Heart left ventricle (tissue), 16 donors: ENCODE data around the gene PRICKLE1. TPM values are rescaled to one million over a fixed set of nuclear protein-coding genes. Genes with fewer than 3 reads are reported as not detected.

ENCODE experiments used
- ATAC-seq, 4 donors: fragments of 200-7000 bp; cut with Tn5 transposase; one replicate each; pipeline ENCODE4 v1.9.1; 2020 to 2022; ENCODE audit warnings: moderate library complexity in 4 of 4, mild to moderate bottlenecking in 3 of 4, moderate number of reproducible peaks in 1 of 4
- DNase-seq, 5 donors: peaks; one replicate each; pipeline ENCODE4 v3.0.0-alpha.2; 2020
- H3K27ac ChIP-seq, 12 donors: fragments of 200-600 bp; sonication (generic) in 4 of 12; one replicate each; pipeline versions ENCODE4 v1.5.0 to v1.8.0; 2016 to 2022; ENCODE audit warnings: mild to moderate bottlenecking in 2 of 12
- H3K27me3 ChIP-seq, 9 donors: fragments of 200-600 bp; sonication (generic) in 2 of 9; one replicate each; pipeline versions ENCODE4 v1.5.1 to v1.8.0; 2016 to 2022; ENCODE audit warnings: mild to moderate bottlenecking in 3 of 9
- H3K36me3 ChIP-seq, 9 donors: fragments of 200-600 bp; sonication (generic) in 2 of 9; one replicate each; pipeline versions ENCODE4 v1.5.0 to v1.8.0; 2018 to 2022; ENCODE audit warnings: mild to moderate bottlenecking in 2 of 9
- H3K4me1 ChIP-seq, 12 donors: fragments of 200-600 bp; sonication (generic) in 4 of 12; one replicate each; pipeline versions ENCODE4 v1.5.0 to v1.8.0; 2016 to 2022; ENCODE audit warnings: mild to moderate bottlenecking in 3 of 12
- H3K4me3 ChIP-seq, 12 donors: fragments of 200-600 bp; sonication (generic) in 4 of 12; one replicate each; pipeline versions ENCODE4 v1.5.0 to v1.8.0; 2017 to 2022; ENCODE audit warnings: mild to moderate bottlenecking in 9 of 12, moderate library complexity in 4 of 12
- H3K9me3 ChIP-seq, 12 donors: fragments of 200-600 bp; sonication (generic) in 4 of 12; one replicate each; pipeline versions ENCODE4 v1.5.0 to v1.8.0; 2016 to 2022; ENCODE audit warnings: mild to moderate bottlenecking in 1 of 12
- POLR2A ChIP-seq, 2 donors: fragments of 450-650 bp; IDR thresholded peaks; one replicate each; pipeline ENCODE4 v1.6.1; 2017; ENCODE audit warnings: antibody characterized with exemption in 2 of 2, mild to moderate bottlenecking in 2 of 2, moderate library complexity in 2 of 2
- WGBS, 4 donors: extraction: QIAGEN DNeasy Blood & Tissue Kit in 2 of 4; methylation state at CpG; one replicate each; pipeline versions ENCODE4 v1.1.5 to v1.1.7; 2013 to 2018; 5-methylcytosine and 5-hydroxymethylcytosine counted together
- intact Hi-C, 10 donors: fragments of 100-400 bp; cut with DNase I; formaldehyde crosslinking; loops; one replicate each; pipeline versions ENCODE4 v1.11.1 to v1.14.2; 2022
- long read RNA-seq, 3 donors: library from polyadenylated mRNA; unstranded; transcript quantifications; one replicate each; pipeline ENCODE4 v2.0.0, GENCODE V29; 2020 to 2021
- polyA plus RNA-seq, 2 donors: library from polyadenylated mRNA; stranded (reverse); fragments of 200-250 nt; gene quantifications; one replicate each; pipeline ENCODE4 v1.2.3, GENCODE V29; 2013
- total RNA-seq, 9 donors: library from RNA; depleted of rRNA in 2 of 9; stranded (reverse); fragments of >200 nt in 2 of 9; fragmentation: NEBNext Ultra II Directional in 3 of 9; extraction: Animal tissue kit (Norgen Biotek cat#: 25700) in 3 of 9; gene quantifications; one replicate each; pipeline versions ENCODE4 v1.1.0 to v1.2.4, GENCODE V29; 2016 to 2023
- TF ChIP-seq, protein P1 (sequence below), 12 donors: fragments of 200-600 bp; sonication (generic) in 4 of 12; IDR thresholded peaks; one replicate each; pipeline versions ENCODE4 v1.5.0 to v1.8.0; 2018 to 2022; ENCODE audit warnings: antibody characterized with exemption in 12 of 12, mild to moderate bottlenecking in 5 of 12
- donor health status: ischemic (EF 13 %, LVEDD 7.1; RV severe dilation, severe dysfunction).
- donor health status: healthy with polysubstance abuse.
- donor health status: DM: no; HTN: yes; CAD: no.
- donor health status: DM: no; HTN: no; CAD: no.
- donor health status: ischemic (EF 25% LVEDD 6.9; RV normal size, moderate dysfunction).
- donor health status: ischemic (EF 25% LVEDD 5.7; RV mildly dilated, moderate dysfunction).
- donor health status: healthy.
- donor health status: DM: yes; HTN: yes; CAD: no.
- donor health status: ischemic (EF 35%, LVEDD 5.7; RV mildly dilated, moderate dysfunction).
- donor health status: nonischemic (EF 11% LVEDD 7.7; RV severe dilation, severe dysfunction).
- donor health status: DM: yes; HTN: yes; CAD: no.
- donor health status: PGD.
- donor health status: ischemic (EF 29% LVEDD 5.4; RV normal size, mild dysfunction).
- donor health status: nonischemic (EF 23%, LVEDD 6.1; RV moderate dilation, normal function).

Gene PRICKLE1
- total RNA-seq (10 to 100 TPM; 15.5 to 39.2 (median 21.1) TPM), polyA plus RNA-seq (1 to 10 TPM; 3.2 to 6.8 TPM)
- long read RNA-seq, donor 1, full-length matches to known transcripts, result 8 of 16 reads
- long read RNA-seq, donor 1, partial matches to known transcripts, result 4 of 16 reads
- long read RNA-seq, donor 1, other reads (novel, unspliced or antisense), result 4 of 16 reads
- long read RNA-seq, donor 2, full-length matches to known transcripts, result 18 of 31 reads
- long read RNA-seq, donor 2, partial matches to known transcripts, result 5 of 31 reads
- long read RNA-seq, donor 2, other reads (novel, unspliced or antisense), result 8 of 31 reads
- long read RNA-seq, donor 3, full-length matches to known transcripts, result 8 of 13 reads
- long read RNA-seq, donor 3, partial matches to known transcripts, result 0 of 13 reads
- long read RNA-seq, donor 3, other reads (novel, unspliced or antisense), result 5 of 13 reads

DNA sequence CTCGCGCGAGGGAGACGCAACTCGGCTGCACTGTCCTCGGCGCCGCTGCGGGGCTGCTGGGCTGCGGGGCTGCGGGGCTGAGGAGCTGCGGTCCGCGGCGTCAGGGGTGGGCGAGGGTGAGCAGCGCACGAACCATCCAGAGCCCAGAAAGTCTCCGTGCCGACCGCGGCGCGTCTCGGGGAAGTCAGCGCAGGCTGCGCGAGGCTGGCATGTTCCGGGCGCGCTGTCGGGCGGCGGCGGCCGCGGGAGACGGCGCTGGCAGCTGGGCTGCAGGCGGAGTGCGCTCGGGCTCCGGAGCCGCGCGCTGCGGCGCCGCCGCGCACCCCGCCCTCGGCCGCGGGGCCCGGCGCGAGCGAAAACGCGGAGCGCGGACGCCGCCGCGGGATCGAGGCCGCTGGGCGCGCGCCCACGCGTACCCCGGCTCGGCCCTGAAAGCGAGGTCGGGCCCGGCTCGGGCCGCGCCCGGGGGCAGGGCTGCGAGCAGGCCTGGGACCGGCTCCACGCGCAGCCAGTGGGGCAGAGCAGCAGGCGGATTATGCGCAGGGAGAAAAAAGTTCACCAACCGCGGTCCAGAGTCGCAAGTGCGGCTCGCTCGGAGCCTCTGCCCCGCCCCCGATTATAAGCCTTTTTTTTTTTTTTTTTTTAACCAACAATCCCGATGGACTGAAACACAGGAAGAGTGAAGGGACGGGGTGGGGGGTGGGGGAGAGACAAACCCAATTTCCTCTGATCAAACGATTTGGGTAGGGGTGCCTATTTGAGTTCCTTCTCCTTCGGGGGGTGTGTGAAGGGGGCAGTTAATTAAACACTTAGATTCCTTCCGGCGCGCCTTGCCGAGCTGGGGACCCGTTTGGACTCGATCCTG is at the start of gene PRICKLE1:
Gene PRICKLE1 (minus strand): TSS at position 282 of the 865 bp plus-strand sequence. CDS start 117,230 bp downstream, outside the sequence.
- ATAC-seq, result peak; percentile 47 to 85 (median 68)
- Histone ChIP-seq H3K4me1 (peaks cover 0 to 38% (median 21%) of the 10 kb centered on the region in 12 donors), H3K27me3 (peaks cover 0 to 33% (median 0%) of the 10 kb centered on the region in 9 donors), H3K9me3 (no peaks in the 10 kb centered on the region), H3K27ac (peak within 1 kb of the TSS in 11 of 12 donors; percentile 40 to 90 (median 84)), H3K36me3 (no peaks in the 10 kb centered on the region), H3K4me3 (peak within 1 kb of the TSS; percentile 74 to 98 (median 87))
- peak in 1 of 2 donors; percentile 20 for TF ChIP-seq POLR2A (IDR thresholded peaks at IDR 0.05)
- TF ChIP-seq, protein P1, sequence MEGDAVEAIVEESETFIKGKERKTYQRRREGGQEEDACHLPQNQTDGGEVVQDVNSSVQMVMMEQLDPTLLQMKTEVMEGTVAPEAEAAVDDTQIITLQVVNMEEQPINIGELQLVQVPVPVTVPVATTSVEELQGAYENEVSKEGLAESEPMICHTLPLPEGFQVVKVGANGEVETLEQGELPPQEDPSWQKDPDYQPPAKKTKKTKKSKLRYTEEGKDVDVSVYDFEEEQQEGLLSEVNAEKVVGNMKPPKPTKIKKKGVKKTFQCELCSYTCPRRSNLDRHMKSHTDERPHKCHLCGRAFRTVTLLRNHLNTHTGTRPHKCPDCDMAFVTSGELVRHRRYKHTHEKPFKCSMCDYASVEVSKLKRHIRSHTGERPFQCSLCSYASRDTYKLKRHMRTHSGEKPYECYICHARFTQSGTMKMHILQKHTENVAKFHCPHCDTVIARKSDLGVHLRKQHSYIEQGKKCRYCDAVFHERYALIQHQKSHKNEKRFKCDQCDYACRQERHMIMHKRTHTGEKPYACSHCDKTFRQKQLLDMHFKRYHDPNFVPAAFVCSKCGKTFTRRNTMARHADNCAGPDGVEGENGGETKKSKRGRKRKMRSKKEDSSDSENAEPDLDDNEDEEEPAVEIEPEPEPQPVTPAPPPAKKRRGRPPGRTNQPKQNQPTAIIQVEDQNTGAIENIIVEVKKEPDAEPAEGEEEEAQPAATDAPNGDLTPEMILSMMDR (IDR thresholded peaks at IDR 0.05), result no peak
- intact Hi-C loops, result loop anchor here (1.0 to 10.0 kb wide), 18 partner anchors 148 to 749 kb away; no protein-coding TSS in a partner anchor
- 0 to 1% (median 1%) methylated on average over 43 to 107 of the region's 107 CpGs for WGBS, 4 donors
- peak; percentile 43 to 73 (median 56) for DNase-seq

DNA sequence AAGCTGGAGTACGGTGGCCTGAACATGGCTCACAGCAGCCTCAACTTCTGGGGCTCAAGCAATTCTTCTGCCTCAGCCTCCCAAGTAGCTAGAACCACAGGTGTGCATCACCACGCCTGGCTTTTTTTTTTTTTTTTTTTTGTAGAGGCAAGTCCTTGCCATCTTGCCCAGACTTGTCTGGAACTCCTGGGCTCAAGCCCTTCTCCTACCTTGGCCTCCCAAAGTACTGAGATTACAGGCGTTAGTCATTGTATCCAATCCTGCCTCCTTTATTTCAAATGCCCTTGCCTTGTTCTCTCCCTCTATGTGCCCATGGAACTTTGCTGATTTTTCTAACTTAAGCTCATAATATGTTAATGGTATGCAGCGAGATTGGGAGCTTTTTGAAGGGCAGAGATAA is 49.2 kb upstream of the PRICKLE1 start:
- WGBS, 4 donors, result 92 to 96% (median 94%) methylated on average over 4 of the region's 4 CpGs
- H3K27ac ChIP-seq, result no peak overlapping the region
- H3K36me3 ChIP-seq, result no peaks in the 10 kb centered on the region
- no peaks in the 10 kb centered on the region for H3K4me1 ChIP-seq
- H3K9me3 ChIP-seq, result no peaks in the 10 kb centered on the region
- TF ChIP-seq, protein P1 (IDR thresholded peaks at IDR 0.05), result no peak
- TF ChIP-seq POLR2A (IDR thresholded peaks at IDR 0.05), result no peak
- DNase-seq (no peak), ATAC-seq (no peak)
- no peak overlapping the region for H3K4me3 ChIP-seq
- H3K27me3 ChIP-seq, result no peaks in the 10 kb centered on the region
- intact Hi-C loops, result no loop called here

DNA sequence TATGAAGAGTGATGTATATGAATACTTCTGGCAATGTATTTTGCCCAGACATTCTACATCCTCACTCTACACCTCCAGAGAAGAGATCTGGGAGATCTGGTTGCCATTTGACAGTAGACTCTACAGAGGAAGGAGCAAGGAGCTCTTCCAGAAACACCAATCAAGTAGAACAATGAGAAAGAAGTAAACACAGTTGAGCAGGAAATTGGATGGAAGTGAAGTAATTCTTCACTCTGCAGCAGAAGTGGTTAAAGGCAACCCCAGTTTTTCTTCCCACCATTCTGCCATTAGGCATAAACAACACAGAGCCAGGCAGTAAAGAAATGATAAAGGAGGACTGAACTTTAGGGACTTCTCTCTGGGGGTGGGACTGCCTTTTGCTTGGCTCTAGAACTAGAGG is 48.5 kb upstream of the PRICKLE1 start:
- Histone ChIP-seq H3K9me3 (no peaks in the 10 kb centered on the region), H3K27me3 (no peaks in the 10 kb centered on the region), H3K27ac (no peak overlapping the region), H3K36me3 (no peaks in the 10 kb centered on the region), H3K4me1 (no peaks in the 10 kb centered on the region), H3K4me3 (no peak overlapping the region)
- DNase-seq (no peak), ATAC-seq (no peak)
- TF ChIP-seq POLR2A (IDR thresholded peaks at IDR 0.05), result no peak
- TF ChIP-seq, protein P1 (IDR thresholded peaks at IDR 0.05), result no peak
- intact Hi-C loops, result no loop called here

DNA sequence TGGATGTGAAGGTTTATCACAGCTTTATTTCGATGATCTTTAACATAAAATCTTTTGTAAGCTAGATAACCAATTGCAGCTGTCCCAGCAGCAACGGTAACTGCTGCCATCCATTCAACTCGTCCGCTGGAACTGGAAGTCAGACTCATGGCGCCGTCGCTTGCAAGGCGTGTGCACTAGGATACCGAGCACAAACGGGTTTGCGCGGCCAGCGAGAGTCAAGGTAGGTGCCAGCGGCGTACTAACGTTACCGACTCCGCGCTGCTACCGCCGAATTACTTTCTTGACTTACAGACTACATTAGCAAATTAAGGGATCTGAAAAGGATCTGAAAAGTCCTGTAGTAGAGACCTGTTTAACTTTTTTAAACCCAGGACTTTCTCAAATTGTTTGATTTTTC is 47.4 kb upstream of the PRICKLE1 start:
- no peak for DNase-seq
- Histone ChIP-seq H3K27ac (no peak overlapping the region), H3K36me3 (no peaks in the 10 kb centered on the region), H3K27me3 (no peaks in the 10 kb centered on the region), H3K9me3 (no peaks in the 10 kb centered on the region), H3K4me3 (no peak overlapping the region), H3K4me1 (peaks cover 0 to 1% (median 0%) of the 10 kb centered on the region in 12 donors)
- WGBS, 4 donors, result 97 to 98% (median 98%) methylated on average over 21 of the region's 21 CpGs
- intact Hi-C loops, result no loop called here
- no peak for TF ChIP-seq POLR2A (IDR thresholded peaks at IDR 0.05)
- TF ChIP-seq, protein P1 (IDR thresholded peaks at IDR 0.05), result no peak
- ATAC-seq, result no peak
